ENCODE measurements around the gene CLBA1.
"Not testable (repeated sequence)": the region's sequence is repeated elsewhere in the genome, so short reads cannot be mapped to it uniquely, and the experiment has no call there.

The CLBA1 gene

DNA sequence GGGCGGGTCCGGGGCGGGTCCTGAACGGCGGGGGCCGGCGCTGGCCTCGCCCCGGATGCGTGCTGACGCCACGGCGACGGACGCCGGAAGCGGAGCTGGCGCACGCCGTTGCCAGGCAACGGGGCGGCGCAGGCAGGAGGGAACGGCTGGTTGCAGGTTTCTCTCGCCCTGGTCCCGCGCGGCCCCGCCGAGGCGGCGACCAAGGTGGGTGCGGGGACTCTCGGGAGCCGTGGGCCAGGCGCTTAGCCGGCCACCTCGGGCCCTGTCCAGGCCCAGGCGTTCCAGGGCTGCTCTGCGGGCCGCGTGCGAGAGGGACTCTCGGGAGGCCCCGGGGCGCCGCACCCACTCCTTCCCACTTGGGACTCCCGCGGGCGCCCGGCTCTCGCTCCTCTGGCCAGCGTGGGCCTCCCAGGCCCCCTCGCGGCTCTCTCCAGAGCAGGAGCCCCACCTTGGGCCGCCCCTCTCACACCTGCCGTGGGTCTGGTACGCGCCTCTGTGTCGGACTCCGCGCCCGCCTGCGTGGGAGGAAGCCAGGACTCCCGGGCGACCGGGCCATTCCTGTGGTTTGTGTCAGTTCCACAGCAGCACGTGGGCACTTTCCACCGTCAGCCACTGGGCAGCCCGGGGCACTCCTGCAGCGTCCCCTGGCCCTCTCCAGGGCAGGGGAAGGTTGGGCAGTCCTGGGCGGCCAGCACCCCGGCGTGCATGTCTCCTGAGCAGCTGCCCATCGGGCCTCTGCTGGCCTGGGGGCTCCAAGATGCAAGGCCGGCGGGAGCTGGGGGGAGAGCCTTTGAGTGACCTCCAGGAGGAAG, at the start of gene CLBA1:
Gene CLBA1 (plus strand): TSS at position 114 of the 812 bp plus-strand sequence. CDS start 644 bp downstream, at position 758.
- peak; percentile 96 for DNase-seq

DNA sequence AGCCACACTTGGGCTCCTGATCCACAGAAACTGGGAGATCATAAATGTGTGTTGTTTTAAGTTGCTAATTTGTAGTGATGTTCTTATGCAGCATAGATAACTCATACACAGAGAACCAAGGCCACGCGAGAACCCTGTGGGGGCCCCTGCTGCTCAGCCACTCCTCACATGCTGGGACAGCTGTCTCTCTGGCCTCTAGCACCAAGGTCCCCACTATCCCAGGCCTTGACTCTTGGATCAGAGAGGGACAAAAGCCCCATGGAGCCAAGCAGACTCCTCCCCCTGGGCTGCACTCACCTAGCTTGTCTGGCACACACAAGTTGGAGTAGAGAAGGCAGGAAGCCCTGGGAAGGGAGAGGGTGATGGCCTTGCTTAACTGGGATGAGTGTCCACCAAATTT, 49.6 kb upstream of the CLBA1 start:
- DNase-seq, result no peak

DNA sequence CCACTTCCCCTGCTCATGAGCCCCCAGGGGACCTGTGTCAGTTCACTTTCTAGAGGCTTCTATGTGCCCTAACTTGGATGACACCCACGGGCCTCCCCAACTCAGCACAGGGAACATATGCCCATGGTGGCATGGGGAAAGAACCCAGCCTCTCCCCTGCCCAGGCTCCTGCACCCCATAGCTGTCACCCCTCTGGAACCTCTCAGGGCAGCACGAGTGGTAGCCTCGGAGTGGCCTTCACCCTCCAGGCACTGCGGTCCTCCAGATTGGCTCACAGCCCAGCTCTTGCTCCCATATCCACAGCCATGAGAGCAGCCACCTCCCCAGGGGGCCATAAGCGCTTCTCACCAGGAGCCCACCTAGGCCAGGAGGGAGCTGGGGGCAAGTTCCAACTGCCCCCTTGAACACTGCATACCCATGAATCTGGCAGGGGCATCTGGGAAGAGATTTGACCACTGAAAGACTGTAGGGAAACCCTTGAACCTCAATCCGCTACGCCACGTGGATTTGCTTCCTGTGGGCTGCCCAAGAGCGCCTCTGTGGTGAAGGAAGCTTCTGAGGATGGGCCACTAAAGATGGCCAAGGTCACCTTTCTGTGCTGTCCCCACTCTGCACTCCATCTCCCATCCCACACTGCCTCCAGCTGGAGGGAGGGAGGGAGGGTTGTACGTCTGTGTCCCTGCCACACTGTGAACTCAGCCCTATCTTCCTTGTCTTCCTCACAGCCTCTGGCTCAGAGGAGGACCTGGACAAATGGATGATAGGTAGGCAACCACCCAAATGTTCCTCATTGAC, 49.0 kb upstream of the CLBA1 start:
- DNase-seq, result no peak

DNA sequence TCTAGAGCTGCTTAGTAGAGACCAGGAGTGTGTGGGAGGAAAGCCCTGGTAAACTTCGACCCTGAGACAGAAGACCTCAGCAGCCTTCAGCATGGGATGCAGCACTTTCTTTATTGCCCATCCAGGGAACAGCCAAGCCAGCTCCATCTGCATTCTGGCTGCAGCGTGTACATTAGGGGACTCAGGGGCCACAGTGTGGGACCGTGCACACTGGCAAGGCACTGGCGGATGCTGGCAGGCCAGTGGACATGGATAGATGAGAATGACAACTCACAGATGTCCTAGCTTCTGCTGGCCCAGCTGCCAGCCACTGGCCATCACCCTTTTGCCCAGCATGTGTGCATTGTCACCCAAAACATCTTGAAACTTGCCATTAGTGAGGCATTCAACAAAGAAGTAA, 48.4 kb upstream of the CLBA1 start:
- no peak for DNase-seq

DNA sequence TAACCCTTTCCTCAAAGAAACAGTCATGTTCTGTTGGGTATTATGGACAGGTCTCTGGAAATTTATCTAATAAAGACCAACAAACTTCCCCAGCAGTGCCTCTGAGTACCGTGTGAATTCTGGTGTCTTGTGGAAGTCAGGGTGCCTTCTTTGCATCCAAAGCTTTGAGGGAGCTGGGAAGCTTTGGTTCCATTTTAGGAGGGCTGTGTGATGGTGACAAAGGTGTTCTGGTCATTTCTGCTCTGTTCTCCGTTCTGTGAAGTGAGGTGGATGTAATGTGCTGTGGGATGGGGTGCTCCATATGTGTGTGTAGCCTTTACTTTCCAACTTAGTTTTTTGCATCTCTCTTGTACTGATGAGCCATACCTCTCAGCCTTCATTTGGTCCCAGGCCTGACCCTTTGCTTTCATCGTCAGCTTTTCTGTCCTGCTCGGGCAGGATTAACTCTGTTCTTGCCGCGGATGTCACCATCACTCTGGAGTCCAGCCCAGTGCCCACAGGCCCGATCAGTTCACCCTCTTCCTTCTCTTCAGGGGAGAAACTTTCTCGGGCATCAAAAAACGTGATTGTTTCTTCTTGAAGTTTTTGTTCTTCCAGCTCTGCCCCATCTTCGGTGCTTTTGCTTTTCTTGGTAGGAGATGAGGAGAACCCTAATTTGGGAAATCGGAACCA, 47.8 kb upstream of the CLBA1 start:
- DNase-seq, result no peak

DNA sequence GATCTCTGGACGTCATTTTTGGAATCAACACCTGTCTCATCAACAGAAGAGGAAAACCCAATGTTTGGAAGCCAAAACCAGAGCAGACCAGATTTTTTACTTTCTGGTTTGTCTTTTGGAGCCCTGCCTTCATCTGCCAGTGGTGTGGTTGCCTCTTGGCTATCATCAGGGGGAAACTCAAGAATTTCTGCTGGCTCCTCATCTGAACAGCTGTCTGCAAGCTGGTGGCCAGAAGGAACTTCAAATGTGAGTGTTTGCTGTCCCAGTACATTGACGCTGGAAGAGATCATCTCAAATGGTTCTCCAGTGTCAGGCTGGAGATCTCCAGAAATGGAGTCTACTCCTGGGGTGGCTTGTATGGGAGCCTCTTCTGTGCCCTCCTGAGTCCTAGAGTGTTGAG, 47.2 kb upstream of the CLBA1 start:
- peak; percentile 23 for DNase-seq

DNA sequence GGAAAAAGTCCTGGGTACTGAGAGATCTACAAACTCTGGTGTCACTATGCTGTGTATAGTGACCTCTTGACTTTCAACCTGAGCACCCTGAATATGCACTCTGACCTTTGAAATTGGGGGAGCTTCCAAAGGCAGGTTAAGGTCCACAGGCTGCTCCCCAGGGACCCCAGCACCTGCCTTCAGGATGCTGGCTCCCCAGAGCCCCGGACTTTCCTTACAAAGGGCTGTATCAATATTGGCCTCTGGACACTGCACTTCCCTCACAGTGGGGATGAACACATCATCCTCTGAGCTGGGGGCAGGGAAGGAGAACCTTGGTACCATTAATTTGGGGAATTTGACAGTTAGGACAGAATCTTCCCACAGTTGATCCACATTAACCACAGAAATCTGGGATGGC, 46.6 kb upstream of the CLBA1 start:
- DNase-seq, result no peak

DNA sequence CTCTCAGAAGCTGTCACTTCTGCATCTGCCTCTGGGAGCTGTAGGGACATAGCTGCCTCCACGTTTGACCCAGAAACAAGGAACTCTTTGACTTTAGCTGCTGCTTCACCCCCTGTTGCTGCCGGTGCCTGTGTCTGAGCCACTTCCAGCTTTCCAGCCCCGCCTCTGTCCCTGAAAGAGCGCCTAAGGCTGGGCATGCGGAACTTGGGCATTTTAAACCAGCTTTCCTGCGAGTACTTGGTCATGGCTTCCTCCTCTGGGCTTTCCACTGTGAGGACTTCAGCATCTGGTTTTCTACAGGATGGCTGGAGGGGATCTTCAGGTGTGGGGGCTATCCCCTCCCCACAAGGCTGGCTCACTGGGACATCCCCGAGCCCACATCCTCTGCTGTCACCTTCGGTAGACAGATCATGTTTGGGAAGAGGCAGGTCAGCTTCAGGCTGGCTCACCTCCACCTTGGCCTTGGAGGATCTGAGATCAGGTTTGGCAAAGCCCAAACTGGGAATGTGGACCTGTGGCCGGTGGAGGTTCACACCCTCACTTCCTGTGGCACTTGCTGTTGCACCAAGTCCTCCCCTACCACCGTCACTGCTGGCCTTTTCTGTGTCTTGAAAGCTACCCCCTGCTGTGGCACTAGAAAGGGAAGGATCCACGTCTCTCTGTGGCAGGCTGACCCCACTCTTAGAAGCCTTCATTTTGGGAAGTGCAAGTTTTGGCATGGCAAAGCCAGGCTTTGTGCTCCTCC, 45.8 kb upstream of the CLBA1 start:
- no peak for DNase-seq

DNA sequence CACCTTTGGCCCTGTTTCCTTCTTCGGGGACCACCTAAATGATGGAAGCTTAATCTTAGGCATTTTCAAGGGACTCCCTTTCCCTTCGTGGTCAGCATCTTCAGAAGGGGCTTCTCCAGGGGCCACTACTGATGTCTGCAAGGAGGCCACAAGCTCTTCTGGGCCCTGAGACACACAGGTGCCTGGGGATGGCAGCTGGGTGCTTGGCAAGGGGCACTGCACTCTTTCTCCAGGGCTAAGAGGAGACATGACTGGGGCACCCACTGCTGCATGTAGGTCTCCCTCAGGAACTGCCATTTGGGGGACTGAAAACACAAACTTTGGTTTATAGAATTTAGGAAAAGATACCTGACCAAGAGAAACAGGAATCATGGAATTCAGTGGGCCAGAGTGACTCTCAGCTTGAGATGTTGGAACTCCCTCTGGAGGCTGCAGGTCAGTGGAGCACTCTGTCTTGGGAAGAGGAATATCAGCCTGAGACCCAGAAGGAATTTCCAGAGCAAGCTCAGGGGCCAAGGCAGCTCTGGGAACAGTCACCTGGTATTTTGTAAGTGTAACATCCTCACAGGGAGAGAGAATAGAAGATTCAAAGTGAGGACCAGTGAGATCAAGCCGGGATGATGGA, 45.0 kb upstream of the CLBA1 start:
- peak; percentile 22 for DNase-seq

DNA sequence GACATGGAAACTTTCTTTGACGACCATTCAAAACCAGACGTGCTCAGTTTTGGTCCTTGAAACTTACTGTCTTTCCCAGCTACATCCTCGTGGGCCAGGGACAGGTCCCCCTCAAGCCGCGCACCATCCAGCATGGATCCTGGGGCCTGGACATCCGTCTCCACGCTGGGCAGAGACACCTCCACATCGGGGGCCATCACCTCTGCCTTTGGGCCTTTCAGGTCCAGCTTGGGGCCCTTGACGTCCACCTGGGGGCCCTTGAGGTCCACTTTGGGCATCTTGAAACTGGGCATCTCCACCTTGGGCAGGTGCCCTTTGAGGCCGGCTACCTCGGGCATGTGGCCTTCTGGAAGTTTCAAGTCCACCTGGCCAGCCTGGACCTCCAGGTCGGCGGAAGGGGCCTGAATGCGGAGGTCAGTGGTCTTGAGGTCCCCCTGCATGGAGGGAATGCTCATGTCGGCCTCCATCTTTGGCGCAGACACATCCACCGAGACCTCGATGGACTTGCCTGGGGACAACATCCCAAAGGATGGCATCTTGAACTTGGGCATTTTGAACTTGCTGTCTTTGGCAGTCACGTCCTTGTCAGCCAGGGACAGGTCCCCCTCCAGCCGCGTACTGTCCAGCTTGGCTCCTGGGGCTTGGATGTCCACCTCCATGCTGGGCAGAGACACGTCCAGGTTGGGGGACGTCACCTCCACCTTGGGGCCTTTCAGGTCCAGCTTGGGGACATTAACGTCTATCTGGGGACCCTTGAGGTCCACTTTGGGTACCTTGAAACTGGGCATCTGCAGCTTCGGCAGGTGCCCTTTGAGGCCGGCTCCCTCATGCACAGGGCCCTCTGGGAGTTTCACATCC, 43.9 kb upstream of the CLBA1 start:
- DNase-seq, result no peak

DNA sequence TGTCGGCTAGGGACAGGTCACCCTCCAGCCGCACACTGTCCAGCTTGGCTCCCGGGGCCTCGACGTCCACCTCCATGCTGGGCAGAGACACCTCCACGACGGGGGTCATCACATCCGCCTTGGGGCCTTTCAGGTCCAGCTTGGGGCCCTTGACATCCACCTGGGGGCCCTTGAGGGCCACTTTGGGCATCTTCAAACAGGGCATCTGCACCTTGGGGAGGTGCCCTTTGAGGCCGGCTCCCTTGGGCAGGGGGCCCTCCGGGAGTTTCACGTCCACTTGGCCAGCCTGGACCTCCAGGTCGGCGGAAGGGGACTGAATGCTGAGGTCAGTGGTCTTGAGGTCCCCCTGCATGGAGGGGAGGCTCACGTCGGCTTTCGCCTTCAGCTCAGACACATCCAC, 43.0 kb upstream of the CLBA1 start:
- DNase-seq, result no peak

DNA sequence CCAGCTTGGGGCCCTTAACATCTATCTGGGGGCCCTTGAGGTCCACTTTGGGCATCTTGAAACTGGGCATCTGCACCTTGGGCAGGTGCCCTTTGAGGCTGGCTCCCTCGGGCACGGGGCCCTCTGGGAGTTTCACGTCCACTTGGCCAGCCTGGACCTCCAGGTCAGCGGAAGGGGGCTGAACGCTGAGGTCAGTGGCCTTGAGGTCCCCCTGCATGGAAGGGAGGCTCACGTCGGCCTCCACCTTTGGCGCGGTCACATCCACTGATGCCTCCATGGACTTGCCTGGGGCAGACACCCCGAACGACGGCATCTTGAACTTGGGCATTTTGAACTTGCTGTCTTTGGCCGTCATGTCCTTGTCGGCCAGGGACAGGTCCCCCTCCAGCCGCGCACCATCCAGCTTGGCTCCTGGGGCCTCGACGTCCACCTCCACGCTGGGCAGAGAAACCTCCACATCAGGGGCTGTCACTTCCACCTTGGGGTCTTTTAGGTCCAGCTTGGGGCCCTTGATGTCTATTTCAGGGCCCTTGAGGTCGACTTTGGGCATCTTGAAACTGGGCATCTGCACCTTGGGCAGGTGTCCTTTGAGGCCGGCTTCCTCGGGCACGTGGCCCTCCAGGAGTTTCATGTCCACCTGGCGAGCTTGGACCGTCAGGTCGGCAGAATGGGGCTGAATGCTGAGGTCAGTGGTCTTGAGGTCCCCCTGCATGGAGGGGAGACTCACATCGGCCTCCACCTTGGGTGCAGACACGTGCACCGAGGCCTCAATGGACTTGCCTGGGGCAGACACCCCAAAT, 42.2 kb upstream of the CLBA1 start:
- DNase-seq, result not testable (repeated sequence)

DNA sequence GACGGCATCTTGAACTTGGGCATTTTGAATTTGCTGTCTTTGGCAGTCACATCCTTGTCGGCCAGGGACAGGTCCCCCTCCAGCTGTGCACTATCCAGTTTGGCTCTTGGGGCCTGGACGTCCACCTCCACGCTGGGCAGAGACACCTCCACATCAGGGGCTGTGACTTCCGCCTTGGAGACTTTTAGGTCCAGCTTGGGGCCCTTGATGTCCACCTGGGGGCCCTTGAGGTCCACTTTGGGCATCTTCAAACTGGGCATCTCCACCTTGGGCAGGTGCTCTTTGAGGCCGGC, 41.6 kb upstream of the CLBA1 start:
- DNase-seq, result not testable (repeated sequence)

DNA sequence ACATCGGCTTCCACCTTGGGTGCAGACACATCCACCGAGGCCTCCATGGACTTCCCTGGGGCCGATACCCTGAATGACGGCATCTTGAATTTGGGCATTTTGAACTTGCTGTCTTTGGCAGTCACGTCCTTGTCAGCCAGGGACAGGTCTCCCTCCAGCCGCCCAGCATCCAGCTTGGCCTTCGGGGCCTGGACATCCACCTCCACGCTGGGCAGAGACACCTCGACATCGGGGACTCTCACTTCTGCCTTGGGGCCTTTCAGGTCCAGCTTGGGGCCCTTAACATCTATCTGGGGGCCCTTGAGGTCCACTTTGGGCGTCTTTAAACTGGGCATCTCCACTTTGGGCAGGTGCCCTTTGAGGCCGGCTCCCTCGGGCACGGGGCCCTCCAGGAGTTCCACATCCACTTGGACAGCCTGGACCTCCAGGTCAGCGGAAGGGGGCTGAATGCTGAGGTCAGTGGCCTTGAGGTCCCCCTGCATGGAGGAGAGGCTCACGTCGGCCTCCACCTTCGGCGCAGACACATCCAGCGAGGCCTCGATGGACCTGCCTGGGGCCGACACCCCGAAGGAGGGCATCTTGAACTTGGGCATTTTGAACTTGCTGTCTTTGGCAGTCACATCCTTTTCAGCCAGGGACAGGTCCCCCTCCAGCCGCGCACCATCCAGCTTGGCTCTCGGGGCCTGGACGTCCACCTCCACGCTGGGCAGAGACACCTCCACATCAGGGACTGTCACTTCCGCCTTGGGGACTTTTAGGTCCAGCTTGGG, 41.0 kb upstream of the CLBA1 start:
- DNase-seq, result not testable (repeated sequence)

DNA sequence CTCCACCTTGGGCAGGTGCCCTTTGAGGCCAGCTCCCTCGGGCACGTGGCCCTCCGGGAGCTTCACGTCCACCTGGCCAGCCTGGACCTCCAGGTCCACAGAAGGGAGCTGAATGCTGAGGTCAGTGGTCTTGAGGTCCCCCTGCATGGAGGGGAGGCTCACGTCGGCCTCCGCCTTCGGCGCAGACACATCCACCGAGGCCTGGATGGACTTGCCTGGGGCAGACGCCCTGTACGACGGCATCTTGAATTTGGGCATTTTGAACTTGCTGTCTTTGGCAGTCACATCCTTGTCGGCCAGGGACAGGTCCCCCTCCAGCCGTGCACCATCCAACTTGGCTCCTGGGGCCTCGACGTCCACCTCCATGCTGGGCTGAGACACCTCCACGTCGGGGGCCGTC, 40.3 kb upstream of the CLBA1 start:
- not testable (repeated sequence) for DNase-seq

DNA sequence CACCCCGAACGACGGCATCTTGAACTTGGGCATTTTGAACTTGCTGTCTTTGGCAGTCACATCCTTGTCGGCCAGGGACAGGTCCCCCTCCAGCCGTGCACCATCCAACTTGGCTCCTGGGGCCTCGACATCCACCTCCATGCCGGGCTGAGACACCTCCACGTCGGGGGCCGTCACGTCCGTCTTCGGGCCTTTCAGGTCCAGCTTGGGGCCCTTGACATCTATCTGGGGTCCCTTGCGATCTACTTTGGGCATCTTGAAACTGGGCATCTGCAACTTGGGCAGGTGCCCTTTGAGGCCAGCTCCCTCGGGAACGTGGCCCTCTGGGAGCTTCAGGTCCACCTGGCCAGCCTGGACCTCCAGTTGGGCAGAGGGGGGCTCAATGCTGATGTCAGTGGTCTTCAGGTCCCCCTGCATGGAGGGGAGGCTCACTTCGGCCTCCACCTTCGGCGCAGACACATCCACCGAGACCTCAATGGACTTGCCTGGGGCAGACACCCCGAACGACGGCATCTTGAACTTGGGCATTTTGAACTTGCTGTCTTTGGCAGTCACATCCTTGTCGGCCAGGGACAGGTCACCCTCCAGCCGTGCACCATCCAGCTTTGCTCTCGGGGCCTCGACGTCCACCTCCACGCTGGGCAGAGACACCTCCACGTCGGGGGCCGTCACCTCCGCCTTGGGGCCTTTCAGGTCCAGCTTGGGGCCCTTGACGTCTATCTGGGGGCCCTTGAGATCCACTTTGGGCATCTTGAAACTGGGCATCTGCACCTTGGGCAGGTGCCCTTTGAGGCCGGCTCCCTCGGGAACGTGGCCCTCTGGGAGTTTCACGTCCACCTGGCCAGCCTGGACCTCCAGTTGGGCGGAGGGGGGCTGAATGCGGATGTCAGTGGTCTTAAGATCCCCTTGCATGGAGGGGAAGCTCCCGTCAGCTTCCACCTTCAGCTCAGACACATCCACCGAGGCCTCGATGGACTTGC, 39.3 kb upstream of the CLBA1 start:
- DNase-seq, result not testable (repeated sequence)

DNA sequence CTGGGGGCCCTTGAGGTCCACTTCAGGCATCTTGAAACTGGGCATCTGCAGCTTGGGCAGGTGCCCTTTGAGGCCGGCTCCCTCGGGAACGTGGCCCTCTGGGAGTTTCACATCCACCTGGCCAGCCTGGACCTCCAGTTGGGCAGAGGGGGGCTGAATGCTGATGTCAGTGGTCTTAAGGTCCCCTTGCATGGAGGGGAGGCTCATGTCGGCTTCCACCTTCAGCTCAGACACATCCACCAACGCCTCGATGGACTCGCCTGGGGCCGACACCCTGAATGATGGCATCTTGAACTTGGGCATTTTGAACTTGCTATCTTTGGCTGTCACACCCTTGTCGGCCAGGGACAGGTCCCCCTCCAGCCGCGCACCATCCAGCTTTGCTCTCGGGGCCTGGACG, 38.4 kb upstream of the CLBA1 start:
- not testable (repeated sequence) for DNase-seq

DNA sequence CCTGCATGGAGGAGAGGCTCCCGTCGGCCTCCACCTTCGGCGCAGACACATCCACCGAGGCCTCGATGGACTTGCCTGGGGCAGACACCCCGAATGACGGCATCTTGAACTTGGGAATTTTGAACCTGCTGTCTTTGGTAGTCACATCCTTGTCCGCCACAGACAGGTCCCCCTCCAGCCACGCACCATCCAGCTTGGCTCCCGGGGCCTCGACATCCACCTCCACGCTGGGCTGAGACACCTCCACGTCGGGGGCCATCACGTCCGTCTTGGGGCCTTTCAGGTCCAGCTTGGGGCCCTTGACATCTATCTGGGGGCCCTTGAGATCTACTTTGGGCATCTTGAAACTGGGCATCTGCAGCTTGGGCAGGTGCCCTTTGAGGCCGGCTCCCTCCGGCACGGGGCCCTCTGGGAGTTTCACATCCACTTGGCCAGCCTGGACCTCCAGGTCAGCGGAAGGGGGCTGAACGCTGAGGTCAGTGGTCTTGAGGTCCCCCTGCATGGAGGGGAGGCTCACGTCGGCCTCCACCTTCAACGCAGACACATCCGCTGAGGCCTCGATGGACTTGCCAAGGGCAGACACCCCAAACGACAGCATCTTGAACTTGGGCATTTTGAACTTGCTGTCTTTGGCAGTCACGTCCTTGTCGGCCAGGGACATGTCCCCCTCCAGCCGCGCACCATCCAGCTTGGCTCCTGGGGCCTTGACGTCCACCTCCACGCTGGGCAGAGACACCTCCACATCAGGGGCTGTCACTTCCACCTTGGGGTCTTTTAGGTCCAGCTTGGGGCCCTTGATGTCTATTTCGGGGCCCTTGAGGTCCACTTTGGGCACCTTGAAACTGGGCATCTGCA, 37.5 kb upstream of the CLBA1 start:
- not testable (repeated sequence) for DNase-seq
